Measurements from ENCODE around the gene UNC119B. TPM values are rescaled to one million over a fixed set of nuclear protein-coding genes. Genes with fewer than 3 reads are reported as not detected.

UNC119B gene
- total RNA-seq, 1 donor from 2014 or later, result 24.3 TPM

GRCh38 chr12:120749256-120749655, 39.0 kb downstream of the UNC119B start:
- Histone ChIP-seq H4K20me1 (ENCODE audit: insufficient read depth, low read length) (no peaks in the 10 kb centered on the region), H3K36me3 (ENCODE audit: insufficient read depth, low read length) (no peaks in the 10 kb centered on the region), H3K4me1 (ENCODE audit: insufficient read depth, low read length) (no peaks in the 10 kb centered on the region), H3K27me3 (ENCODE audit: insufficient read depth, low read length) (no peaks in the 10 kb centered on the region), H2AFZ (ENCODE audit: low read depth, low read length) (no peak overlapping the region), H3K9me3 (ENCODE audit: insufficient read depth, low read depth, low read length) (no peaks in the 10 kb centered on the region), H3K4me3 (ENCODE audit: insufficient read depth, low read depth, low read length) (no peak overlapping the region), H3K4me2 (ENCODE audit: low read length) (no peak overlapping the region), H3K79me2 (ENCODE audit: insufficient read depth, low read length) (no peaks in the 10 kb centered on the region), H3K9ac (ENCODE audit: low read length) (no peak overlapping the region), H3K27ac (ENCODE audit: low read depth, low read length) (no peak overlapping the region)
- DNase-seq (ENCODE audit: low read depth) (no peak), FAIRE-seq (no peak)
- Mint-ChIP-seq H3K4me1 (ENCODE audit: low read depth, unreplicated experiment) (no peaks in the 10 kb centered on the region), H3K9me3 (ENCODE audit: unreplicated experiment) (no peaks in the 10 kb centered on the region), H3K27ac (ENCODE audit: unreplicated experiment) (no peak overlapping the region), H3K4me3 (ENCODE audit: unreplicated experiment) (no peak overlapping the region), H3K27me3 (ENCODE audit: low read depth, unreplicated experiment) (no peaks in the 10 kb centered on the region), H3K36me3 (ENCODE audit: low read depth, unreplicated experiment) (peaks cover 2% of the 10 kb centered on the region)
- no peak for TF ChIP-seq EZH2 (IDR thresholded peaks at IDR 0.05; ENCODE audit: insufficient read depth, low read length)
- no peak for TF ChIP-seq CTCF (IDR thresholded peaks at IDR 0.05; ENCODE audit: insufficient read depth, low read depth, low read length)

GRCh38 chr12:120750806-120751205, 40.5 kb downstream of the UNC119B start:
- Histone ChIP-seq H3K27me3 (ENCODE audit: insufficient read depth, low read length) (no peaks in the 10 kb centered on the region), H3K79me2 (ENCODE audit: insufficient read depth, low read length) (no peaks in the 10 kb centered on the region), H3K4me1 (ENCODE audit: insufficient read depth, low read length) (no peaks in the 10 kb centered on the region), H2AFZ (ENCODE audit: low read depth, low read length) (no peak overlapping the region), H3K36me3 (ENCODE audit: insufficient read depth, low read length) (no peaks in the 10 kb centered on the region), H3K27ac (ENCODE audit: low read depth, low read length) (no peak overlapping the region), H4K20me1 (ENCODE audit: insufficient read depth, low read length) (no peaks in the 10 kb centered on the region), H3K9ac (ENCODE audit: low read length) (no peak overlapping the region), H3K9me3 (ENCODE audit: insufficient read depth, low read depth, low read length) (no peaks in the 10 kb centered on the region), H3K4me2 (ENCODE audit: low read length) (no peak overlapping the region), H3K4me3 (ENCODE audit: insufficient read depth, low read depth, low read length) (no peak overlapping the region)
- Mint-ChIP-seq H3K27ac (ENCODE audit: unreplicated experiment) (no peak overlapping the region), H3K36me3 (ENCODE audit: low read depth, unreplicated experiment) (peaks cover 2% of the 10 kb centered on the region), H3K9me3 (ENCODE audit: unreplicated experiment) (peaks cover 4% of the 10 kb centered on the region), H3K4me3 (ENCODE audit: unreplicated experiment) (no peak overlapping the region), H3K4me1 (ENCODE audit: low read depth, unreplicated experiment) (no peaks in the 10 kb centered on the region), H3K27me3 (ENCODE audit: low read depth, unreplicated experiment) (no peaks in the 10 kb centered on the region)
- FAIRE-seq, result no peak
- DNase-seq (ENCODE audit: low read depth), result no peak
- no peak for TF ChIP-seq EZH2 (IDR thresholded peaks at IDR 0.05; ENCODE audit: insufficient read depth, low read length)

- TF ChIP-seq CTCF (IDR thresholded peaks at IDR 0.05; ENCODE audit: insufficient read depth, low read depth, low read length), result no peak
- no peak for TF ChIP-seq EZH2 (IDR thresholded peaks at IDR 0.05; ENCODE audit: insufficient read depth, low read length)
- H4K20me1 ChIP-seq (ENCODE audit: insufficient read depth, low read length), result no peaks in the 10 kb centered on the region
- no peak overlapping the region for H3K9ac ChIP-seq (ENCODE audit: low read length)
- H3K4me1 ChIP-seq (ENCODE audit: insufficient read depth, low read length), result no peaks in the 10 kb centered on the region
- Mint-ChIP-seq H3K36me3 (ENCODE audit: low read depth, unreplicated experiment) (peaks cover 2% of the 10 kb centered on the region), H3K27ac (ENCODE audit: unreplicated experiment) (no peak overlapping the region), H3K4me1 (ENCODE audit: low read depth, unreplicated experiment) (no peaks in the 10 kb centered on the region), H3K9me3 (ENCODE audit: unreplicated experiment) (peaks cover 4% of the 10 kb centered on the region), H3K4me3 (ENCODE audit: unreplicated experiment) (no peak overlapping the region), H3K27me3 (ENCODE audit: low read depth, unreplicated experiment) (no peaks in the 10 kb centered on the region)
- no peaks in the 10 kb centered on the region for H3K36me3 ChIP-seq (ENCODE audit: insufficient read depth, low read length)
- H3K9me3 ChIP-seq (ENCODE audit: insufficient read depth, low read depth, low read length), result no peaks in the 10 kb centered on the region
- H3K4me2 ChIP-seq (ENCODE audit: low read length), result no peak overlapping the region
- H3K27me3 ChIP-seq (ENCODE audit: insufficient read depth, low read length), result no peaks in the 10 kb centered on the region
- H2AFZ ChIP-seq (ENCODE audit: low read depth, low read length), result no peak overlapping the region
- H3K27ac ChIP-seq (ENCODE audit: low read depth, low read length), result no peak overlapping the region
- H3K4me3 ChIP-seq (ENCODE audit: insufficient read depth, low read depth, low read length), result no peak overlapping the region
- H3K79me2 ChIP-seq (ENCODE audit: insufficient read depth, low read length), result no peaks in the 10 kb centered on the region
- no peak for DNase-seq (ENCODE audit: low read depth)
- FAIRE-seq, result no peak
Measured at GRCh38 chr12:120751389-120751788, 41.1 kb downstream of the UNC119B start.
